Left ventricle myocardium superior (tissue), 1 donor: ENCODE results near the gene FAM72D. TPM values are rescaled to one million over a fixed set of nuclear protein-coding genes. Genes with fewer than 3 reads are reported as not detected.
"Not testable (repeated sequence)": the region's sequence is repeated elsewhere in the genome, so short reads cannot be mapped to it uniquely, and the experiment has no call there.

Source experiments
- ATAC-seq: fragments of 200-7000 bp; cut with Tn5 transposase; one replicate; pipeline ENCODE4 v1.9.1; 2020; ENCODE audit warnings: mild to moderate bottlenecking, moderate library complexity
- DNase-seq: peaks from one replicate; pipeline ENCODE4 v3.0.0-alpha.2; 2020
- intact Hi-C: fragments of 100-400 bp; cut with micrococcal nuclease; formaldehyde crosslinking; loops from one replicate; pipeline ENCODE4 v1.11.0; 2022
- long read RNA-seq: library from polyadenylated mRNA; unstranded; transcript quantifications from one replicate; pipeline ENCODE4 v2.0.0, GENCODE V29; 2021
- total RNA-seq: library from RNA; stranded (reverse); fragmentation: NEBNext Ultra II Directional; extraction: Animal tissue kit (Norgen Biotek cat#: 25700); gene quantifications from one replicate; pipeline ENCODE4 v1.2.1, GENCODE V29; 2021
- donor health status: DM: no; HTN: yes; CAD: no; lungs with severe emphysema.

Gene FAM72D
- total RNA-seq: not detected
- long read RNA-seq: 0 reads

DNA sequence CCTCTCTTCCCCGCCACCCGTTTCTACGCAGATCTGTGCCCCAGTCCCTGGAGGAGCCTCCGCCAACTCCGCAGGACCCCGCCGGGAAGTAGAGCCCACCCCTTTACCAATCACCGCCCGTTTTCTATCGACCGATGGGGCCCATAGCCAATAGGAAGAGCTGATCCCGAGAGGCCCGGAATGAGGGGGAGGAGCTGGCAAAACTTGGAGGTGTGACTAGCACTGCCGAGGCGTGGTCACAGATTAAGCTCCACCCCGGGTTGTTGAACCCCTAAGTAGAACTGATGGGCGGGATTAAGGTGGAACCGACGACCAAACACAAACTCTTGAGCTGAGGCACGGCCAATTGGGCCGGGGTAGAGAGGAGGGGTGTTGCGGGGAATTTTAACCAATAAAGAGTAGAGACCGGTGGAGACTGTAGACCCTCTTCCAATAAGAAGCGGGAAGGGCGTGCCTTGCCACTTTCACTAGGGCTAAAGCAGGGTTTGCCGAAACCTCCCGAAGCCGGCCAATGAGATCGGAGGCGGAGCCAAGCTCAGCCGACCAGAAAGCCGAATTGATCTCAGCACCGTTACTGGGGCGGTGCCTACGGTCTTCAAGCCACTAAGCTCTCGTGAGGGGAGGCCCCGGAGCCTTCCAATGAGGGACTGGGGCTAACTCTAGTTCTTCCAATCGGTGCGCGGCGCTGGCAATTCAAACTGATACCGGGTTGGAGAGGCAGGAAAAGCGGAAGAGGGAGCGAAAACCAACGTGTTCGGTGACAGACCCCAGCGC is at the start of gene FAM72D, which contains the start of gene SRGAP2B:
FAM72D (plus strand) TSS at position 691 of the 774 bp plus-strand sequence. CDS start 874 bp downstream, outside the sequence.
SRGAP2B (minus strand) TSS at position 45 of the 774 bp plus-strand sequence. CDS start 2,427 bp downstream, outside the sequence.
- intact Hi-C loops: not testable (repeated sequence)

DNA sequence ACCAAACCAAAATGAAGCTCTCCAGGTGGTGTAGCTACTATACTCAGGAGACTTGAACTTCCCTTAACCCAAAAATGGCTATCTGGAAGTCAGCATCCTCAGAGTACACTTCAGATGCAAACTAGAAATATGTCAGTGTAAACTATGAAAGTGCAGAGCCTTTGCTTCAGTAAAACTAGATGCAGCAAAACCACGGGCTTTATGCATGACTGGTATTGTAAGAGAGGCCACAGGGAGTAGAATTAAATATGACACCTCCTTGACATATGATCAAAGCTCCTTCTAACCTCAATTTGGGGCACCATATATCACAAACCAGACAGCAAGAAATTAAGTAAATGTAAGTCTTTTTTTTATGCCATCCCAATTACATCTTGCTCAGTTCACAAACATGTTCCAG is 48.2 kb upstream of the FAM72D start:
- DNase-seq, ATAC-seq, intact Hi-C loops: not testable (repeated sequence)

More for the DNA sequence above, at the start of gene FAM72D, which contains the start of gene SRGAP2B:
- peak; percentile 88 for ATAC-seq
- DNase-seq: not testable (repeated sequence)

- ATAC-seq, DNase-seq, intact Hi-C loops: not testable (repeated sequence)
Measured at GRCh38 chr1:145048181-145048856, 47.5 kb upstream of the FAM72D start.

- peak; percentile 67 for ATAC-seq
- intact Hi-C loops, DNase-seq: not testable (repeated sequence)
Measured at GRCh38 chr1:145052019-145052776, 43.6 kb upstream of the FAM72D start.

DNA sequence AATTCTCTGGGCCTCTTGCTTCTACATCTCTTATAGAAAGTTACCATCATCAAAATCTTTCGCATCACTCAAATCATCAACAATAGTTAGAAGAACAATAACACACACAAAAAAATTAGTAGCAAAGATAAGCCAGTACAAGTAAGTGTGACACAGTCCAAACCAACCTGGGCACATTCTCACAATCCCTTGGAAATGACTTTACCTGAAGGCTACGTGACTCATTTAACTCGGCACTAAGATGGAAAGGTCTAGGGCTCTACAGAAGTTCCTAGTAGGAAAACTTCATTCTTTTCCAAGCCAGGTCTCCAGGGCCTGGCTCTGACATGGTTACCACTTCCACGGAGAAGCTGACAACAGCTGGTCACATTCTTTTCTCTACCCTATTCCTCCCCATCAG is 42.3 kb upstream of the FAM72D start:
- DNase-seq, ATAC-seq, intact Hi-C loops: not testable (repeated sequence)

DNA sequence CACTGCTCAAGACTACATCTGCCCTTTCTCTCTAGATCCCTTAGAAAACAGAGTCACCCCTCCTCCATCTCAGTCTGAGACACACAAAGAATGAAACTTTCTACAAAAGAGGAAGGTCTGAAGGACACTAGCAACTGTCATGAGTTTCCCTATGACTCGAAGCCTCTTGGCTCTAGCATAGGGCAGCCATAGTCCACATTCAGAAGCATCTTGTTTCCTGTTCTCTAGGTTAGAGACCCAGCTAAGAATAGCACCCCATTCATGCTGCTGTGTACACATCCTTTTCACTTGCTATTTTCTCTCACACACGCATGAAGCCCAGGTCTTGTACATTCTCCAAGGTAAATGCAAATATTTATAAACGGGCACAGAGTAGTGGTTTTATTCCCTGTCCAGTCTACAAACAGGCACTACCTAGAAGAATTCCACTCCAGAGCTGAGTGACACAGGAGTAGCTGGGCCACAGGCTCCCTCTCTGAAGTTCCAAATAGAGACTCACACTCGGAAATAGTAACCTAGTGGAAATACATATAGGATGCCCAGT is 40.5 kb upstream of the FAM72D start:
- intact Hi-C loops, DNase-seq: not testable (repeated sequence)
- ATAC-seq: peak; percentile 75

DNA sequence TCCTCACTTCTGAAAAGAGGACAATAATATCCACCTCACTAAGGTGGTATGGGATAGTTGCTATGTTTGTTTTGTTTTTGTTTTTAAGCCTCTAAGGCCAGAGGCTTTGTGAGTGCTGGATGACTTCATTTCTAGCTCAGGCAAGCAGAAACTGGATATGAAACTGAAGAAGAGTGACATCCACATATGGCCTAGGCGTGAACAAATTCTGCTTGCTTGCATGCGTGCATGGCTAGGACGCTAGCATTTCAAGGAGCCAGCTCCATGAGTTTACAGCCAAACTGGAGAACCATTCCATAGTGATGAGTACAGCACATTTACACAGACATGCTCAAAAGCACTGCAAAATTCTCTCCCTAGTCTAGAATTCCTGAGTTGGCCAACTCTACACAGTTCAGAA is 37.6 kb upstream of the FAM72D start:
- peak; percentile 47 for ATAC-seq
- DNase-seq, intact Hi-C loops: not testable (repeated sequence)

- intact Hi-C loops, ATAC-seq, DNase-seq: not testable (repeated sequence)
Measured at GRCh38 chr1:145063285-145063684, 32.5 kb upstream of the FAM72D start.

GRCh38 chr1:145063941-145064648 is 31.7 kb upstream of the FAM72D start:
- DNase-seq, ATAC-seq, intact Hi-C loops: not testable (repeated sequence)

DNA sequence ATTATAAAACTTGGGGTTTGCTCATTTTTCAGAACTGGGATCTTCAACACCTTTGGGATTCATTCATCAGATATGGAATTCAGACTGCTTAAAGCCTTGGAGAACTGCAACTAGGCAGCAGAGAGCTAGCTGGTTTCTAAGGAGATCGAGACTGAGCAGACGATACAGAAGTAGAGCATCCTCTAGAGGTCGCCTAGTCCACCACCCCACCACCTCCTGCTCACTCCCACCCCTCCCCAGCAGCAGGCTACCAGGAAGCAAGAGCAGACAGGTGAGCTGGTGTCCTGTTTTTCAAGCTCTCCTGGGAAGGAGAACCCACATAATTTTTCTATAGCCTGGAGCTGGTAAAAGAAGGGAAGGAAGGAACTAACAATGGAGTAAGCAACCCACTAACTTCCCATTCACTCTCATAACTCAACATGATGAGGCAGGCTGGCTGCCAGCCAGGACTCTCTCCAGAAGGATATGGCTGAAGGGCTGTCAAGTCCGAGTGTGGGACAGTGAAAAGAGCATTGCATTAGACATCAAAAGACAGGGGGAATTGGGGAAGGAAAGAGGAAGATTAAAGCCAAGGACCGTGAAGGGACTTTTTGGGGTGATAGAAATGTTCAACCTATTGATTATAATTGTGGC is 30.5 kb upstream of the FAM72D start:
- ATAC-seq: peak; percentile 85
- DNase-seq, intact Hi-C loops: not testable (repeated sequence)

DNA sequence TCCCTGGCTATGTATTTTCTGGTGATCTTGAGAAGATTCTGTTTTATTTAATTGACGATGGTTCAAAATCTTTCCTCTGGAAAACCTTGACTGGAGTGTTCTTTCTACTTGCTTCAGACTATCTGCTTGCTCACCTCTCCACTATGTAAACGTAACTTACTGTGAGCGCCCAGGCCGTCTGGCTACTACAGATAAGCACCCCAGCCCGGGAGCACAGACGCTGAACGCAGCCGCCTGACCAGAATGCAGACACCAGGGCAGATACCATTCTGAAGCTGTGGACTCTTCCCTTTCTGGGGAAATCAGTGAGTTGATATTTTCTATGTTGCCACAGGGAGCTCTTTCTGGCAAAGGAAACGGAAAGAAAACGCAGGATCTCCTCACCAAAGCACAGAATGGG is 29.3 kb upstream of the FAM72D start:
- DNase-seq, intact Hi-C loops: not testable (repeated sequence)
- ATAC-seq: peak; percentile 45

- DNase-seq, ATAC-seq, intact Hi-C loops: not testable (repeated sequence)
Measured at GRCh38 chr1:145071569-145071968, 24.2 kb upstream of the FAM72D start.

DNA sequence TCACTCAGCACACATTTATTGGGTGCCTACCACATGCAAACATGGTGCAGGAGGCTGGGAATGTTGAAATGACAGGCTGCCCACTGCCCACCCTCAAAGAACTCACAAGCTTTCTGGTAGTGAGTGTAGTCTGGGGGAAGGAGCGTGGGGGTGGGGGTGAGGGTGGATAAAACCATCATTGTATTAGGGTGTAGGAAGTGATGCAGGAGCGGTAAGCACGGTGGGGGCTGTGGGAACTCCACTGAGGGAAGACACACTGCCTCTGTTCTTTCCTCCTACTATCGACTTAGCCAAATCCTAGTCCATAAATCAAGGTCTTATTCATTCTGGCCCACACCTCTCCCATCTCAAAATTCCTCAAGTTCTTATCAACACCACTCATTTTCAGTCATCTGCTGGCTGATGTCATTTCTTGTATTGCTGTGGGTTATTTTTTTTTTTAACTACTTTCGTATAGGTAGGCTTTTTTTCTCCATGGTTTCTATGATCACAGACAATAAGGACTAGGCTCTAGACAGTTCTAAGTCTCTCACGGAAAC is 21.7 kb upstream of the FAM72D start:
- intact Hi-C loops, DNase-seq, ATAC-seq: not testable (repeated sequence)

DNA sequence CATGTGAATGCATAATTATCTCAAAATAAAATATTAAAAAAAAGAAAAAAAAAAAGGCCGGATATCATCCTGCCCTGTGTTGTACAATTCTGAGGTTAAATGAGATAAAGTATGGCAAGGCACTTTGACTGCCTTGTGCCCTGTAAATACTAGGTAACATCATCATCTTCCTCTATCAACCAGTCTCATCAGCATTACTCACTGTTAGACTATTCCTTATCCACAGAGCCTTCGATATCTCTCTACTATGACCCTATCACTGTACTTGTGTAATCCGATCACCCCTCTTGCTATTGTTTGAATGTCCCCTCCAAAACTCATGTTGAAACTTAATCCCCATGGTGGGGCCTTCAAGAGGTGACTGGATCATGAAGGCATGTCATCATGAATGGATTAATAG is 18.9 kb upstream of the FAM72D start:
- DNase-seq, ATAC-seq, intact Hi-C loops: not testable (repeated sequence)

DNA sequence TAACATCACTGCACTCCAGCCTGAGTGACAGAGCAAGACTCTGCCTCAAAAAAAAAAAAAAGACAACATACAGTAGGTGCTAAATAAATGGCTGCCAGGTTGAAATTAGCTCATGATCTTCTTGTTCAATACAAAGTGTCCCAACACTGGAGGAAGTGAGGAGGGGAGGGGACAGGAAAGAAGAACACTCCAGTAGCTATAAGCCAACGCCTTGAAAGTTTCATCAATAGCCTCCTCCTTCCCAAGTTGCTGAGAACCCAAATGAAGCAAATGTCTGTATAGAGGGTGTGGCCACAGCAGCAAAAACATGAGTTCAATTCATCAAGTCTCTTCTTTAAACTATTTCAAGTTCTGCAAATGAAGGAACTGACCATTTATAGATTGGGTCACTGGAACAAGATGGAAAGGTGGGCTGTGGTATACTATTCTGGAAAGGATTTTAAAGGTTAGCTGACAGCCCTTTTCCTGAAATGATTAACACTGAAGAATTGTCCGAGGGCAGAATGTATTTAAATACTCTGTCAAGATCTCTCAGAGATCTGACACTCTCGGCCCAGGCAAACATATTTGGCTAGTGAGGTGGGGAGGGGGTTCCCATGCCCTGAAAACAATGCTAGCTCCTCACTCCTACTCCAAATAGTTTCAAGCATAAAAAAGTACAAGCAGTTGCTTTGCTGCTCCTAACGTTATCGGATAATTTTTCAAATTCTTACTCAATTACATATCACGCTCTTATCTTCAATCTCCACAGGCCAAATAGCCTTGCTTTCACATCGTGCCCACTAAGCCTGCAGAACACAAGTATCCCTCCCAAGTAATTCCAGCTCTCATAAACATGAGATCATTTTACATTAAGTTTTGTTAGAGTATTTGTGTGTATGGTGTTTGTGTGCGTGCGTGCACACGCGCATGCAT is 17.6 kb upstream of the FAM72D start:
- DNase-seq, intact Hi-C loops: not testable (repeated sequence)
- peak; percentile 79 for ATAC-seq

GRCh38 chr1:145078787-145079370 is 16.9 kb upstream of the FAM72D start:
- ATAC-seq, DNase-seq, intact Hi-C loops: not testable (repeated sequence)
